ENCODE results near the gene L3MBTL4.

DNA sequence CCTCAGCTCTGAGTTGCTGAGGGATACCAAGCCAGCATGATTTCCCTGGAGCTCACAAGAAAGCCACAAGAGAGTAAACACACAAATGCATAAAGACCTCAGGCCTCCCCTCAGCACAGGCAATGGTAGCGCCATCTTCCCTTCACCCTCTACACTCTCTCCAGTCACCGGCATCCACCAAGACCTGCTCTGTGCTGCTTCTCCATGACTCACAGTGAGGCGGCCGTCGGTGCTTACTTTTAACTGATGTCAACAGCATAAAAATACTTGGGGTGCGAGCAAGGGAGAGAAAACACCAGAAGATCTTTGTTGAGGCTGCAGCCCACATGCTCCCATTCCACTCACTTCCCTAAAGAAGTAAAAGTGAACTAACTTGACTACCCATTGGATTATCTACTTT lies 46.7 kb downstream of the L3MBTL4 start:
- TF ChIP-seq, protein P1, sequence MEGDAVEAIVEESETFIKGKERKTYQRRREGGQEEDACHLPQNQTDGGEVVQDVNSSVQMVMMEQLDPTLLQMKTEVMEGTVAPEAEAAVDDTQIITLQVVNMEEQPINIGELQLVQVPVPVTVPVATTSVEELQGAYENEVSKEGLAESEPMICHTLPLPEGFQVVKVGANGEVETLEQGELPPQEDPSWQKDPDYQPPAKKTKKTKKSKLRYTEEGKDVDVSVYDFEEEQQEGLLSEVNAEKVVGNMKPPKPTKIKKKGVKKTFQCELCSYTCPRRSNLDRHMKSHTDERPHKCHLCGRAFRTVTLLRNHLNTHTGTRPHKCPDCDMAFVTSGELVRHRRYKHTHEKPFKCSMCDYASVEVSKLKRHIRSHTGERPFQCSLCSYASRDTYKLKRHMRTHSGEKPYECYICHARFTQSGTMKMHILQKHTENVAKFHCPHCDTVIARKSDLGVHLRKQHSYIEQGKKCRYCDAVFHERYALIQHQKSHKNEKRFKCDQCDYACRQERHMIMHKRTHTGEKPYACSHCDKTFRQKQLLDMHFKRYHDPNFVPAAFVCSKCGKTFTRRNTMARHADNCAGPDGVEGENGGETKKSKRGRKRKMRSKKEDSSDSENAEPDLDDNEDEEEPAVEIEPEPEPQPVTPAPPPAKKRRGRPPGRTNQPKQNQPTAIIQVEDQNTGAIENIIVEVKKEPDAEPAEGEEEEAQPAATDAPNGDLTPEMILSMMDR (IDR thresholded peaks at IDR 0.05), result no peak
- TF ChIP-seq POLR2A (IDR thresholded peaks at IDR 0.05), result no peak

Measured in adrenal gland (tissue), 5 donors.